ENCODE data around the gene EXT2.

DNA sequence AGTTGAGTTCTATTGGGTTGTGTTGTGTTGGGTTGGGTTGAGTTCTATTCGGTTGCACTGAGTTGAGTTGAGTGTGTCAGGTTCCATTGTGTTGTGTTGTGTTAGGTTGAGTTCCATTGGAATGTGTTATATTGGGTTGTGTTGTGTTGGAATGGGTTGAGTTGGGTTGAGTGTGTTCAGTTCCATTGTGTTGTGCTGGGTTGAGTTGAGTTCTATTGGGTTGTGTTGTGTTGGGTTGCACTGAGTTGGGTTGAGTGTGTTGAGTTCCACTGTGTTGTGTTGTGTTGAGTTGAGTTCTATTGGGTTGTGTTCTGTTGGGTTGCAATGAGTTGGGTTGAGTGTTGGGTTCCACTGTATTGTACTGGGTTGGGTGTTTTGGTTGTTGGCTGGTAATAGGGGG, 178.9 kb downstream of the EXT2 start:
- TF ChIP-seq, protein P1, sequence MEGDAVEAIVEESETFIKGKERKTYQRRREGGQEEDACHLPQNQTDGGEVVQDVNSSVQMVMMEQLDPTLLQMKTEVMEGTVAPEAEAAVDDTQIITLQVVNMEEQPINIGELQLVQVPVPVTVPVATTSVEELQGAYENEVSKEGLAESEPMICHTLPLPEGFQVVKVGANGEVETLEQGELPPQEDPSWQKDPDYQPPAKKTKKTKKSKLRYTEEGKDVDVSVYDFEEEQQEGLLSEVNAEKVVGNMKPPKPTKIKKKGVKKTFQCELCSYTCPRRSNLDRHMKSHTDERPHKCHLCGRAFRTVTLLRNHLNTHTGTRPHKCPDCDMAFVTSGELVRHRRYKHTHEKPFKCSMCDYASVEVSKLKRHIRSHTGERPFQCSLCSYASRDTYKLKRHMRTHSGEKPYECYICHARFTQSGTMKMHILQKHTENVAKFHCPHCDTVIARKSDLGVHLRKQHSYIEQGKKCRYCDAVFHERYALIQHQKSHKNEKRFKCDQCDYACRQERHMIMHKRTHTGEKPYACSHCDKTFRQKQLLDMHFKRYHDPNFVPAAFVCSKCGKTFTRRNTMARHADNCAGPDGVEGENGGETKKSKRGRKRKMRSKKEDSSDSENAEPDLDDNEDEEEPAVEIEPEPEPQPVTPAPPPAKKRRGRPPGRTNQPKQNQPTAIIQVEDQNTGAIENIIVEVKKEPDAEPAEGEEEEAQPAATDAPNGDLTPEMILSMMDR (conservative IDR thresholded peaks at IDR 0.05 in 1 of 2, IDR thresholded peaks at IDR 0.05 in 1 of 2; ENCODE audit: low read depth in 1 of 2, low read length in 2 of 2), result no peak
- TF ChIP-seq EZH2 (IDR thresholded peaks at IDR 0.05; ENCODE audit: low read length, missing control alignments), result no peak
